Testis (tissue), 3 donors: Measurements from ENCODE around the gene CD300H. TPM values are rescaled to one million over a fixed set of nuclear protein-coding genes. Genes with fewer than 3 reads are reported as not detected.
"Not testable (repeated sequence)": the region's sequence is repeated elsewhere in the genome, so short reads cannot be mapped to it uniquely, and the experiment has no call there.

Source experiments
- DNase-seq: peaks from one replicate; pipeline ENCODE4 v3.0.0-alpha.2; 2019
- H3K27ac ChIP-seq, 2 donors: fragments of 200-600 bp; sonication (generic); one replicate each; pipeline ENCODE4 v1.5.1; 2019
- H3K27me3 ChIP-seq: fragments of 200-600 bp; sonication (generic); one replicate; pipeline ENCODE4 v1.5.1; 2019
- H3K36me3 ChIP-seq: fragments of 200-600 bp; sonication (generic); one replicate; pipeline ENCODE4 v1.5.1; 2017; ENCODE audit warnings: low read depth; ENCODE audit errors: missing control alignments
- H3K4me1 ChIP-seq: fragments of 200-600 bp; sonication (generic); one replicate; pipeline ENCODE4 v1.5.1; 2019
- H3K4me3 ChIP-seq, 2 donors: fragments of 200-600 bp; sonication (generic); one replicate each; pipeline ENCODE4 v1.5.1; 2017 to 2019
- H3K9me3 ChIP-seq: fragments of 200-600 bp; sonication (generic); one replicate; pipeline ENCODE4 v1.5.1; 2017
- CTCF ChIP-seq, 3 experiments: fragments of 450-650 bp in 2 of 3; fragments of 200-600 bp in 1 of 3; sonication (generic) in 1 of 3; IDR thresholded peaks; one replicate each; pipeline ENCODE4 v1.5.1; 2016 to 2019; ENCODE audit warnings: antibody characterized with exemption in 3 of 3, mild to moderate bottlenecking in 2 of 3, moderate library complexity in 1 of 3
- POLR2A ChIP-seq: fragments of 450-650 bp; IDR thresholded peaks from one replicate; pipeline ENCODE4 v1.6.1; 2017; ENCODE audit warnings: antibody characterized with exemption, mild to moderate bottlenecking, moderate library complexity
- WGBS, 2 donors: methylation state at CpG; one replicate each; pipeline ENCODE4 v1.1.5; 2018; 5-methylcytosine and 5-hydroxymethylcytosine counted together
- intact Hi-C: fragments of 100-400 bp; cut with DNase I; formaldehyde crosslinking; loops from one replicate; pipeline ENCODE4 v1.15.1; 2023; ENCODE audit warnings: low total_unique reads
- polyA plus RNA-seq: library from polyadenylated mRNA; stranded (reverse); fragments of 350-450 nt; fragmentation: Illumina TruSeq; extraction: RNeasy Lipid Tissue Mini Kit (QIAGEN cat#74804); gene quantifications from one replicate; pipeline ENCODE4 v1.2.3, GENCODE V29; 2014; ENCODE audit warnings: low read depth, low replicate concordance; ENCODE audit not compliant: insufficient read depth
- total RNA-seq, 2 donors: library from RNA; depleted of rRNA; stranded (reverse); fragments of >200 nt; gene quantifications; one replicate each; pipeline ENCODE4 v1.2.3, GENCODE V29; 2016

Gene CD300H
- total and polyA plus RNA-seq, 3 donors from 2014 or later = not detected

DNA sequence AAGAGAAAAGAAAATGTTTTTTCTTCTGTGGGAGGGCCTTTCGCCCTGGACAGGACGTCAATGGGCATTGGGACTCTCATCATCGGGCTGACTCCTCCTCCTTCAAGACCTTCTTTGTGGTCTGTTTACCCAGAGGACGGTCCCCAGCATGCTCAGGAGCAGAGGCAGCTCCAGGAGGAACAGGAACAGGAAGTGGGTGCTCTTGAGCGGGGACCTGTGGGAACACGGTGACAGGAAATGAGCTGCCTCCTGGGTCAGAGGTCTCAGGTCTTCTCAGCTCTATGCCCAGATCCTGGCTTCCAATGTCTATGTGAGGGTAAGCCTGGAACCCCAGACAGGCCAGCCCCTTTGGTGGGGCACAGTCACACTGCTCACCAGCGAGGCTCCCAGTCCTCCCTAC lies 12.6 kb upstream of the CD300H start:
- 81 to 89% methylated on average over 7 of the region's 7 CpGs for WGBS, 2 donors
- TF ChIP-seq CTCF (IDR thresholded peaks at IDR 0.05) = no peak
- no peak for TF ChIP-seq POLR2A
- intact Hi-C loops = no loop called here
- Histone ChIP-seq H3K27ac (no peak overlapping the region), H3K36me3 (no peaks in the 10 kb centered on the region), H3K27me3 (no peaks in the 10 kb centered on the region), H3K9me3 (no peaks in the 10 kb centered on the region), H3K4me3 (no peak overlapping the region), H3K4me1 (no peaks in the 10 kb centered on the region)
- no peak for DNase-seq

DNA sequence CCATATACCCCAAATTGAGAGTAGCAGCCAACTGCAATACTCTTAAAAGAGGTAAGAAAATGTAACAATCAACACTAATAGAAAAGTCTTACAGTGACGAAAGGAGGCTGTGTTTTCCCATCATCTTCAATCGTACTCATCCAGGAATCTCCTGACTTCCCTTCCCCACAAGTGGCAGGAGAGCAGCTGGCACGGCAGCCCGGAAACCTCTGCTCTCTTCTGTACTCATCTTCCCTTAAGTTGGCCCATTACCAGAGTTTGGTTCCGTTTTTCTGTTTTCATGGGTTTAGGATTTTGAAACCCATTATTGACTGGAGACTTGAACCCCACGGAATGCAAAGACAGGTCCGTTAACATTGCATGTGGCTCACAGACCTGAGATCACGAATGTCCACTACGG lies 11.7 kb upstream of the CD300H start:
- no peaks in the 10 kb centered on the region for H3K4me1 ChIP-seq
- no peaks in the 10 kb centered on the region for H3K27me3 ChIP-seq
- TF ChIP-seq CTCF (IDR thresholded peaks at IDR 0.05) (no peak), POLR2A (no peak)
- 79 to 83% methylated on average over 9 of the region's 9 CpGs for WGBS, 2 donors
- no peak overlapping the region for H3K4me3 ChIP-seq
- H3K36me3 ChIP-seq = no peaks in the 10 kb centered on the region
- H3K27ac ChIP-seq = no peak overlapping the region
- no peak for DNase-seq
- intact Hi-C loops = no loop called here
- H3K9me3 ChIP-seq = no peaks in the 10 kb centered on the region

GRCh38 chr17:74574489-74575142 lies 7.3 kb upstream of the CD300H start:
- 67 to 71% methylated on average over 5 of the region's 5 CpGs for WGBS, 2 donors
- intact Hi-C loops = no loop called here
- Histone ChIP-seq H3K27me3 (no peaks in the 10 kb centered on the region), H3K27ac (no peak overlapping the region), H3K4me1 (no peaks in the 10 kb centered on the region), H3K36me3 (no peaks in the 10 kb centered on the region), H3K4me3 (no peak overlapping the region), H3K9me3 (no peaks in the 10 kb centered on the region)
- no peak for DNase-seq
- TF ChIP-seq CTCF (IDR thresholded peaks at IDR 0.05) (no peak), POLR2A (no peak)

DNA sequence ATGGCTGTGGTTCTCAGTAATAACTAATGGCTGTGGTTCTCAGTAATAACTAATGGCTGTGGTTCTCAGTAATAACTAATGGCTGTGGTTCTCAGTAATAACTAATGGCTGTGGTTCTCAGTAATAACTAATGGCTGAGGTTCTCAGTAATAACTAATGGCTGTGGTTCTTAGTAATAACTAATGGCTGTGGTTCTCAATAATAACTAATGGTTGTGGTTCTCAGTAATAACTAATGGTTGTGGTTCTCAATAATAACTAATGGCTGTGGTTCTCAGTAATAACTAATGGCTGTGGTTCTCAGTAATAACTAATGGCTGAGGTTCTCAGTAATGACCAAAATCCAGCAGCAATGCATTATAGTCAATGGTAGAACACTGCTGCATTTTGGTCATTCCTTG lies 6.3 kb upstream of the CD300H start:
- H3K4me1 ChIP-seq, DNase-seq, H3K27ac ChIP-seq, intact Hi-C loops, H3K4me3 ChIP-seq, H3K36me3 ChIP-seq, H3K9me3 ChIP-seq, H3K27me3 ChIP-seq: not testable (repeated sequence)

GRCh38 chr17:74573169-74573568 lies 5.9 kb upstream of the CD300H start:
- Histone ChIP-seq H3K27me3 (no peaks in the 10 kb centered on the region), H3K27ac (no peak overlapping the region), H3K36me3 (no peaks in the 10 kb centered on the region), H3K4me3 (no peak overlapping the region), H3K4me1 (no peaks in the 10 kb centered on the region), H3K9me3 (no peaks in the 10 kb centered on the region)
- intact Hi-C loops = no loop called here
- TF ChIP-seq POLR2A (no peak), CTCF (IDR thresholded peaks at IDR 0.05) (no peak)
- DNase-seq = no peak
- 87 to 95% methylated on average over 3 of the region's 3 CpGs for WGBS, 2 donors
